ENCODE results near the gene CD40LG.

CD40LG gene

GRCh38 chrX:136626237-136626636 is 21.7 kb upstream of the CD40LG start:
- Histone ChIP-seq H3K36me3 (ENCODE audit: control insufficient read depth, low read depth, low read length) (no peaks in the 10 kb centered on the region), H3K9ac (ENCODE audit: low read length) (no peak overlapping the region), H3K9me3 (ENCODE audit: control insufficient read depth, low read depth, low read length) (peaks cover 10% of the 10 kb centered on the region), H3K27me3 (ENCODE audit: control insufficient read depth, insufficient read depth, low read length) (no peaks in the 10 kb centered on the region), H3K27ac (ENCODE audit: low read length) (no peak overlapping the region), H3K4me3 (ENCODE audit: low read length) (no peak overlapping the region), H3K4me1 (ENCODE audit: control insufficient read depth, low read depth, low read length) (no peaks in the 10 kb centered on the region)

GRCh38 chrX:136626891-136627290 is 21.1 kb upstream of the CD40LG start:
- no peak overlapping the region for H3K27ac ChIP-seq (ENCODE audit: low read length)
- no peaks in the 10 kb centered on the region for H3K4me1 ChIP-seq (ENCODE audit: control insufficient read depth, low read depth, low read length)
- peaks cover 10% of the 10 kb centered on the region for H3K9me3 ChIP-seq (ENCODE audit: control insufficient read depth, low read depth, low read length)
- no peaks in the 10 kb centered on the region for H3K36me3 ChIP-seq (ENCODE audit: control insufficient read depth, low read depth, low read length)
- no peak overlapping the region for H3K4me3 ChIP-seq (ENCODE audit: low read length)
- no peak overlapping the region for H3K9ac ChIP-seq (ENCODE audit: low read length)
- H3K27me3 ChIP-seq (ENCODE audit: control insufficient read depth, insufficient read depth, low read length), result no peaks in the 10 kb centered on the region

GRCh38 chrX:136627409-136627808 is 20.5 kb upstream of the CD40LG start:
- Histone ChIP-seq H3K4me3 (ENCODE audit: low read length) (no peak overlapping the region), H3K27me3 (ENCODE audit: control insufficient read depth, insufficient read depth, low read length) (no peaks in the 10 kb centered on the region), H3K9ac (ENCODE audit: low read length) (no peak overlapping the region), H3K4me1 (ENCODE audit: control insufficient read depth, low read depth, low read length) (no peaks in the 10 kb centered on the region), H3K9me3 (ENCODE audit: control insufficient read depth, low read depth, low read length) (peaks cover 10% of the 10 kb centered on the region), H3K36me3 (ENCODE audit: control insufficient read depth, low read depth, low read length) (no peaks in the 10 kb centered on the region), H3K27ac (ENCODE audit: low read length) (no peak overlapping the region)

- no peaks in the 10 kb centered on the region for H3K36me3 ChIP-seq (ENCODE audit: control insufficient read depth, low read depth, low read length)
Measured at GRCh38 chrX:136629084-136629750, 18.7 kb upstream of the CD40LG start.

GRCh38 chrX:136630881-136631280 is 17.1 kb upstream of the CD40LG start:
- Histone ChIP-seq H3K4me3 (ENCODE audit: low read length) (no peak overlapping the region), H3K27ac (ENCODE audit: low read length) (no peak overlapping the region), H3K9me3 (ENCODE audit: control insufficient read depth, low read depth, low read length) (peaks cover 14% of the 10 kb centered on the region), H3K4me1 (ENCODE audit: control insufficient read depth, low read depth, low read length) (peaks cover 7% of the 10 kb centered on the region), H3K9ac (ENCODE audit: low read length) (no peak overlapping the region), H3K36me3 (ENCODE audit: control insufficient read depth, low read depth, low read length) (no peaks in the 10 kb centered on the region), H3K27me3 (ENCODE audit: control insufficient read depth, insufficient read depth, low read length) (no peaks in the 10 kb centered on the region)

More at GRCh38 chrX:136629084-136629750, 18.7 kb upstream of the CD40LG start:
- Histone ChIP-seq H3K9ac (ENCODE audit: low read length) (no peak overlapping the region), H3K4me1 (ENCODE audit: control insufficient read depth, low read depth, low read length) (no peaks in the 10 kb centered on the region), H3K9me3 (ENCODE audit: control insufficient read depth, low read depth, low read length) (peaks cover 10% of the 10 kb centered on the region), H3K27ac (ENCODE audit: low read length) (no peak overlapping the region), H3K4me3 (ENCODE audit: low read length) (no peak overlapping the region), H3K27me3 (ENCODE audit: control insufficient read depth, insufficient read depth, low read length) (no peaks in the 10 kb centered on the region)

- Histone ChIP-seq H3K4me3 (ENCODE audit: low read length) (no peak overlapping the region), H3K4me1 (ENCODE audit: control insufficient read depth, low read depth, low read length) (peaks cover 11% of the 10 kb centered on the region), H3K9ac (ENCODE audit: low read length) (no peak overlapping the region), H3K27ac (ENCODE audit: low read length) (no peak overlapping the region), H3K27me3 (ENCODE audit: control insufficient read depth, insufficient read depth, low read length) (no peaks in the 10 kb centered on the region), H3K9me3 (ENCODE audit: control insufficient read depth, low read depth, low read length) (peaks cover 16% of the 10 kb centered on the region), H3K36me3 (ENCODE audit: control insufficient read depth, low read depth, low read length) (no peaks in the 10 kb centered on the region)
Measured at GRCh38 chrX:136635235-136635634, 12.7 kb upstream of the CD40LG start.

- Histone ChIP-seq H3K4me1 (ENCODE audit: control insufficient read depth, low read depth, low read length) (peaks cover 11% of the 10 kb centered on the region), H3K9me3 (ENCODE audit: control insufficient read depth, low read depth, low read length) (peaks cover 17% of the 10 kb centered on the region), H3K27me3 (ENCODE audit: control insufficient read depth, insufficient read depth, low read length) (no peaks in the 10 kb centered on the region), H3K27ac (ENCODE audit: low read length) (no peak overlapping the region), H3K4me3 (ENCODE audit: low read length) (no peak overlapping the region), H3K36me3 (ENCODE audit: control insufficient read depth, low read depth, low read length) (no peaks in the 10 kb centered on the region), H3K9ac (ENCODE audit: low read length) (no peak overlapping the region)
Measured at GRCh38 chrX:136636121-136636520, 11.8 kb upstream of the CD40LG start.

GRCh38 chrX:136639506-136640176 is 8.3 kb upstream of the CD40LG start:
- Histone ChIP-seq H3K9ac (ENCODE audit: low read length) (no peak overlapping the region), H3K4me1 (ENCODE audit: control insufficient read depth, low read depth, low read length) (peaks cover 11% of the 10 kb centered on the region), H3K27ac (ENCODE audit: low read length) (no peak overlapping the region), H3K27me3 (ENCODE audit: control insufficient read depth, insufficient read depth, low read length) (no peaks in the 10 kb centered on the region), H3K9me3 (ENCODE audit: control insufficient read depth, low read depth, low read length) (peaks cover 19% of the 10 kb centered on the region), H3K4me3 (ENCODE audit: low read length) (no peak overlapping the region), H3K36me3 (ENCODE audit: control insufficient read depth, low read depth, low read length) (no peaks in the 10 kb centered on the region)

GRCh38 chrX:136643243-136643642 is 4.7 kb upstream of the CD40LG start:
- Histone ChIP-seq H3K36me3 (ENCODE audit: control insufficient read depth, low read depth, low read length) (no peaks in the 10 kb centered on the region), H3K27me3 (ENCODE audit: control insufficient read depth, insufficient read depth, low read length) (no peaks in the 10 kb centered on the region), H3K4me1 (ENCODE audit: control insufficient read depth, low read depth, low read length) (no peaks in the 10 kb centered on the region), H3K27ac (ENCODE audit: low read length) (no peak overlapping the region), H3K4me3 (ENCODE audit: low read length) (no peak overlapping the region), H3K9me3 (ENCODE audit: control insufficient read depth, low read depth, low read length) (peaks cover 21% of the 10 kb centered on the region), H3K9ac (ENCODE audit: low read length) (no peak overlapping the region)

GRCh38 chrX:136646602-136647239 is 1.2 kb upstream of the CD40LG start:
- H3K27me3 ChIP-seq (ENCODE audit: control insufficient read depth, insufficient read depth, low read length), result no peaks in the 10 kb centered on the region
- no peak overlapping the region for H3K4me3 ChIP-seq (ENCODE audit: low read length)
- peaks cover 20% of the 10 kb centered on the region for H3K9me3 ChIP-seq (ENCODE audit: control insufficient read depth, low read depth, low read length)
- H3K27ac ChIP-seq (ENCODE audit: low read length), result no peak overlapping the region
- no peaks in the 10 kb centered on the region for H3K36me3 ChIP-seq (ENCODE audit: control insufficient read depth, low read depth, low read length)
- H3K4me1 ChIP-seq (ENCODE audit: control insufficient read depth, low read depth, low read length), result peaks cover 4% of the 10 kb centered on the region
- H3K9ac ChIP-seq (ENCODE audit: low read length), result no peak overlapping the region

- peaks cover 4% of the 10 kb centered on the region for H3K4me1 ChIP-seq (ENCODE audit: control insufficient read depth, low read depth, low read length)
- no peaks in the 10 kb centered on the region for H3K36me3 ChIP-seq (ENCODE audit: control insufficient read depth, low read depth, low read length)
- no peak overlapping the region for H3K4me3 ChIP-seq (ENCODE audit: low read length)
- no peak overlapping the region for H3K9ac ChIP-seq (ENCODE audit: low read length)
- H3K27ac ChIP-seq (ENCODE audit: low read length), result no peak overlapping the region
- no peaks in the 10 kb centered on the region for H3K27me3 ChIP-seq (ENCODE audit: control insufficient read depth, insufficient read depth, low read length)
- peaks cover 12% of the 10 kb centered on the region for H3K9me3 ChIP-seq (ENCODE audit: control insufficient read depth, low read depth, low read length)
Measured at GRCh38 chrX:136650811-136651210, 2.9 kb downstream of the CD40LG start.

All from iPS-18a (cell line).